DND-41 (cell line): Measurements from ENCODE around the gene L3MBTL1.

Experiments used
- ATAC-seq: fragments of 200-7000 bp; cut with Tn5 transposase; 3 replicates; pipeline ENCODE4 v1.9.1; 2021; ENCODE audit warnings: low read depth; ENCODE audit not compliant: insufficient read depth
- DNase-seq: peaks from one replicate; pipeline ENCODE4 v3.0.0-alpha.2; 2020
- H2AFZ ChIP-seq: 2 replicates; pipeline ENCODE4 v1.6.0; 2012; ENCODE audit warnings: low read depth, low read length
- H3K27ac ChIP-seq: 2 replicates; pipeline ENCODE4 v1.5.1; 2012; ENCODE audit warnings: low read length, inconsistent platforms
- H3K27me3 ChIP-seq: fragments of 200-600 bp; sonication (generic); 2 replicates; pipeline ENCODE4 v1.6.0; 2012; ENCODE audit warnings: low read length, mild to moderate bottlenecking, inconsistent platforms; ENCODE audit not compliant: insufficient read depth, poor library complexity
- H3K36me3 ChIP-seq: 2 replicates; pipeline ENCODE4 v1.5.1; 2012; ENCODE audit warnings: low read length, inconsistent platforms; ENCODE audit not compliant: insufficient read depth
- H3K4me1 ChIP-seq: 2 replicates; pipeline ENCODE4 v1.5.1; 2012; ENCODE audit warnings: mild to moderate bottlenecking, low read length; ENCODE audit not compliant: insufficient read depth
- H3K4me2 ChIP-seq: 2 replicates; pipeline ENCODE4 v1.6.0; 2012; ENCODE audit warnings: mild to moderate bottlenecking, moderate library complexity, low read length, inconsistent platforms; ENCODE audit not compliant: insufficient read depth
- H3K4me3 ChIP-seq, 2 experiments: fragments of 200-600 bp in 1 of 2; shearing (Covaris generic) in 1 of 2; 2 replicates each; pipeline ENCODE4 v1.5.1; 2012 to 2016; ENCODE audit warnings: inconsistent platforms in 2 of 2, low read length in 2 of 2, mild to moderate bottlenecking in 2 of 2, low read depth in 1 of 2, moderate library complexity in 1 of 2
- H3K79me2 ChIP-seq: 2 replicates; pipeline ENCODE4 v1.6.0; 2012; ENCODE audit warnings: low read length, inconsistent platforms; ENCODE audit not compliant: insufficient read depth
- H3K9ac ChIP-seq: 2 replicates; pipeline ENCODE4 v1.6.0; 2012; ENCODE audit warnings: low read depth, mild to moderate bottlenecking, inconsistent platforms, low read length, moderate library complexity
- H3K9me3 ChIP-seq: 2 replicates; pipeline ENCODE4 v1.5.1; 2012; ENCODE audit warnings: low read length, moderate library complexity, mild to moderate bottlenecking, inconsistent platforms; ENCODE audit not compliant: insufficient read depth, severe bottlenecking
- H4K20me1 ChIP-seq: 2 replicates; pipeline ENCODE4 v1.6.0; 2012; ENCODE audit warnings: low read length; ENCODE audit not compliant: insufficient read depth
- CTCF ChIP-seq: IDR thresholded peaks from 2 replicates; pipeline ENCODE4 v1.5.1; 2012; ENCODE audit warnings: borderline replicate concordance, low read length, moderate library complexity, mild to moderate bottlenecking; ENCODE audit not compliant: poor library complexity, severe bottlenecking; ENCODE audit errors: extremely low read depth
- EZH2 ChIP-seq: IDR thresholded peaks from 3 replicates; pipeline ENCODE4 v1.6.1; 2012; ENCODE audit warnings: borderline replicate concordance, low read depth, mild to moderate bottlenecking, moderate library complexity, low read length, inconsistent platforms; ENCODE audit not compliant: severe bottlenecking

Gene L3MBTL1

GRCh38 chr20:43543138-43543537, 35.6 kb downstream of the L3MBTL1 start:
- ATAC-seq (no peak), DNase-seq (no peak)
- Histone ChIP-seq H2AFZ (no peak overlapping the region), H3K27ac (no peak overlapping the region), H3K4me2 (no peak overlapping the region), H4K20me1 (peaks cover 12% of the 10 kb centered on the region), H3K9me3 (no peaks in the 10 kb centered on the region), H3K4me1 (no peaks in the 10 kb centered on the region), H3K27me3 (no peaks in the 10 kb centered on the region), H3K36me3 (no peaks in the 10 kb centered on the region), H3K4me3 (no peak overlapping the region), H3K9ac (no peak overlapping the region), H3K79me2 (no peaks in the 10 kb centered on the region)
- TF ChIP-seq CTCF (no peak), EZH2 (no peak)

GRCh38 chr20:43544501-43544900, 37.0 kb downstream of the L3MBTL1 start:
- no peak overlapping the region for H3K27ac ChIP-seq
- no peak overlapping the region for H2AFZ ChIP-seq
- peaks cover 3% of the 10 kb centered on the region for H4K20me1 ChIP-seq
- TF ChIP-seq EZH2 (no peak), CTCF (no peak)
- no peak overlapping the region for H3K4me2 ChIP-seq
- H3K9me3 ChIP-seq = no peaks in the 10 kb centered on the region
- ATAC-seq (no peak), DNase-seq (no peak)
- no peaks in the 10 kb centered on the region for H3K4me1 ChIP-seq
- no peaks in the 10 kb centered on the region for H3K79me2 ChIP-seq
- H3K36me3 ChIP-seq = no peaks in the 10 kb centered on the region
- no peaks in the 10 kb centered on the region for H3K27me3 ChIP-seq
- H3K9ac ChIP-seq = no peak overlapping the region
- H3K4me3 ChIP-seq = no peak overlapping the region

- DNase-seq (no peak), ATAC-seq (no peak)
- no peaks in the 10 kb centered on the region for H3K9me3 ChIP-seq
- no peak overlapping the region for H2AFZ ChIP-seq
- no peaks in the 10 kb centered on the region for H3K79me2 ChIP-seq
- H3K36me3 ChIP-seq = no peaks in the 10 kb centered on the region
- no peaks in the 10 kb centered on the region for H3K4me1 ChIP-seq
- no peak overlapping the region for H3K27ac ChIP-seq
- H4K20me1 ChIP-seq = no peaks in the 10 kb centered on the region; the same call in 1 of the 2 replicates
- TF ChIP-seq CTCF (no peak), EZH2 (no peak)
- H3K27me3 ChIP-seq = no peaks in the 10 kb centered on the region
- H3K4me3 ChIP-seq = no peak overlapping the region
- H3K4me2 ChIP-seq = no peak overlapping the region
- no peak overlapping the region for H3K9ac ChIP-seq
Measured at GRCh38 chr20:43545837-43546578, 38.5 kb downstream of the L3MBTL1 start.

- no peak for TF ChIP-seq EZH2
- no peak overlapping the region for H3K4me3 ChIP-seq
- no peak overlapping the region for H3K4me2 ChIP-seq
- H3K27me3 ChIP-seq = no peaks in the 10 kb centered on the region
- no peaks in the 10 kb centered on the region for H3K4me1 ChIP-seq
- H3K27ac ChIP-seq = no peak overlapping the region
- H3K36me3 ChIP-seq = no peaks in the 10 kb centered on the region
- ATAC-seq (no peak), DNase-seq (no peak)
- no peak overlapping the region for H2AFZ ChIP-seq
- H4K20me1 ChIP-seq = no peaks in the 10 kb centered on the region; the same call in 1 of the 2 replicates
- no peaks in the 10 kb centered on the region for H3K79me2 ChIP-seq
- no peak overlapping the region for H3K9ac ChIP-seq
- H3K9me3 ChIP-seq = no peaks in the 10 kb centered on the region
Measured at GRCh38 chr20:43548273-43548880, 40.9 kb downstream of the L3MBTL1 start.
